Mesothelial cell of epicardium (in vitro differentiated cells): Measurements from ENCODE around the gene MARK3. TPM values are rescaled to one million over a fixed set of nuclear protein-coding genes. Genes with fewer than 3 reads are reported as not detected.

Experiments
- DNase-seq, 2 experiments: peaks; one replicate each; pipeline ENCODE4 v3.0.0; 2021; ENCODE audit warnings: low spot score in 2 of 2; ENCODE audit not compliant: unreplicated experiment in 2 of 2
- H3K27ac Mint-ChIP-seq: 2 replicates; pipeline ENCODE4 v1.8.0; 2021; ENCODE audit warnings: mixed read lengths
- H3K27me3 Mint-ChIP-seq: 2 replicates; pipeline ENCODE4 v1.8.0; 2021; ENCODE audit warnings: low read depth, mixed read lengths
- H3K36me3 Mint-ChIP-seq: 2 replicates; pipeline ENCODE4 v1.8.0; 2021; ENCODE audit warnings: mixed read lengths
- H3K4me1 Mint-ChIP-seq: 2 replicates; pipeline ENCODE4 v1.8.0; 2021; ENCODE audit warnings: mixed read lengths
- H3K4me3 Mint-ChIP-seq: 2 replicates; pipeline ENCODE4 v1.8.0; 2021; ENCODE audit warnings: mild to moderate bottlenecking, moderate library complexity, mixed read lengths
- H3K9me3 Mint-ChIP-seq: 2 replicates; pipeline ENCODE4 v1.8.0; 2021; ENCODE audit warnings: mixed read lengths
- total RNA-seq: library from RNA; stranded (reverse); gene quantifications from 3 replicates; pipeline ENCODE4 v1.2.1, GENCODE V29; 2021
- TF ChIP-seq, protein P1 (sequence below): fragments of 200-600 bp; sonication (generic); IDR thresholded peaks from one replicate; pipeline ENCODE4 v1.5.0; 2021; ENCODE audit warnings: antibody characterized with exemption; ENCODE audit not compliant: unreplicated experiment

The MARK3 gene
- total RNA-seq, 1 donor from 2014 or later, result 125 TPM

DNA sequence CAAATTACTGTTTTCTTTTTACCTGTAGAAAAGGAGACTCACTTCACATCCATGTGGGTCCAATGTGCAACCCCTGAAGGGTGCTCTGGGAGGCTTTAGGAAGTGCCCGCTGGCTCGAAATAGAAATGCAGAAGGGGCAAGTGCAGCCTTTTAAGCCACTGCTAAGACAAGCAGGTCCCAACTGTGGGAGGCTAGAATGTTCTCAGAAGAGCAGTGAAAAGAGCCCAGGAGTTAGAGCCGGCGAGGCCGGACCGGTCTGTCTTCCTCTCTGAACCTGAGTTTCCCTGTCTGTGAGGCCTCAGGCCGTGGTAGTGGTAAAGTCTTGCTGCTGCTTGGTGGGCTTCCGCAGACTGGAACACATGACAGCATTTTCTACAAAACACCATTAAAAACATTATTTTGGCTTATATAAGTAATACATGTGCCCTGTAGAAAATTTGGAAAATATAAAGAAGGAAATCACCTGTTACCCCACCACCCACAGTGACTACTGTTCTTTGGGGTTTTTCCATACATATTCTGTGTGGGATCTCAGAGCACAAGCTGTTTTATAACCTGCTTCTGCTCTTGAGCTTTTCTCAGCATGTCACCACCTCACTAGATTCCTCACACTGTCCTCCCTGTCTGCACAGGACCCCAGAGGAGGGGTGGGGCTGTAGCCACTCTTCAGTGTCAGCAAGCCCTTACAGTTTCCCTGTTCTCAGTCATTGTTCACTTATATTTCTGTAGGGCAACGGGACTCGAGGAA, 131.4 kb downstream of the MARK3 start:
- Mint-ChIP-seq H3K9me3 (no peaks in the 10 kb centered on the region), H3K27me3 (peaks cover 9% of the 10 kb centered on the region), H3K4me1 (peaks cover 20% of the 10 kb centered on the region), H3K4me3 (no peak overlapping the region), H3K27ac (no peak overlapping the region), H3K36me3 (peaks cover 5% of the 10 kb centered on the region)
- TF ChIP-seq, protein P1, sequence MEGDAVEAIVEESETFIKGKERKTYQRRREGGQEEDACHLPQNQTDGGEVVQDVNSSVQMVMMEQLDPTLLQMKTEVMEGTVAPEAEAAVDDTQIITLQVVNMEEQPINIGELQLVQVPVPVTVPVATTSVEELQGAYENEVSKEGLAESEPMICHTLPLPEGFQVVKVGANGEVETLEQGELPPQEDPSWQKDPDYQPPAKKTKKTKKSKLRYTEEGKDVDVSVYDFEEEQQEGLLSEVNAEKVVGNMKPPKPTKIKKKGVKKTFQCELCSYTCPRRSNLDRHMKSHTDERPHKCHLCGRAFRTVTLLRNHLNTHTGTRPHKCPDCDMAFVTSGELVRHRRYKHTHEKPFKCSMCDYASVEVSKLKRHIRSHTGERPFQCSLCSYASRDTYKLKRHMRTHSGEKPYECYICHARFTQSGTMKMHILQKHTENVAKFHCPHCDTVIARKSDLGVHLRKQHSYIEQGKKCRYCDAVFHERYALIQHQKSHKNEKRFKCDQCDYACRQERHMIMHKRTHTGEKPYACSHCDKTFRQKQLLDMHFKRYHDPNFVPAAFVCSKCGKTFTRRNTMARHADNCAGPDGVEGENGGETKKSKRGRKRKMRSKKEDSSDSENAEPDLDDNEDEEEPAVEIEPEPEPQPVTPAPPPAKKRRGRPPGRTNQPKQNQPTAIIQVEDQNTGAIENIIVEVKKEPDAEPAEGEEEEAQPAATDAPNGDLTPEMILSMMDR, result no peak
- DNase-seq, result no peak

DNA sequence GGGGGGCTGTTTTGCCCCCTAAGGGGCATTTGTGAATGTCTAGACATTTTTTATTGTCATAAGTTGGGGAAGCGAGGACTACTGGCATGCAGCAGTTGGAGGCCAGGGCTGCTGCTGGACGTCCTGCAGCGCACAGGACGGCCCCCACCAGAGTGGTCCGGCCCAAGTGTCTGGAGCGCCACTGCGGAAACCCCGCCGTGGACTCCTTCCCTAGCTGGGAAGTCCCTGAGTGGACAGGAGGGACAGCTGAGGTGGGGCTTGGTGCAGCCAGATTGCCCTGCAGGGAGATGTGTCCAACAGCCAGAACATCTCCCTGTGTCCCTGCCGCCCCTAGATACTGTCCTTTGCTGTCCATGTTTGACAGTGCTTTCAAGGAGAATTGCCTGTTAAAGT, 132.0 kb downstream of the MARK3 start:
- peaks cover 4% of the 10 kb centered on the region for H3K36me3 Mint-ChIP-seq
- no peaks in the 10 kb centered on the region for H3K9me3 Mint-ChIP-seq
- H3K4me3 Mint-ChIP-seq, result no peak overlapping the region
- peaks cover 9% of the 10 kb centered on the region for H3K27me3 Mint-ChIP-seq
- peaks cover 20% of the 10 kb centered on the region for H3K4me1 Mint-ChIP-seq
- H3K27ac Mint-ChIP-seq, result no peak overlapping the region
- DNase-seq, result no peak
- TF ChIP-seq, protein P1, result no peak

DNA sequence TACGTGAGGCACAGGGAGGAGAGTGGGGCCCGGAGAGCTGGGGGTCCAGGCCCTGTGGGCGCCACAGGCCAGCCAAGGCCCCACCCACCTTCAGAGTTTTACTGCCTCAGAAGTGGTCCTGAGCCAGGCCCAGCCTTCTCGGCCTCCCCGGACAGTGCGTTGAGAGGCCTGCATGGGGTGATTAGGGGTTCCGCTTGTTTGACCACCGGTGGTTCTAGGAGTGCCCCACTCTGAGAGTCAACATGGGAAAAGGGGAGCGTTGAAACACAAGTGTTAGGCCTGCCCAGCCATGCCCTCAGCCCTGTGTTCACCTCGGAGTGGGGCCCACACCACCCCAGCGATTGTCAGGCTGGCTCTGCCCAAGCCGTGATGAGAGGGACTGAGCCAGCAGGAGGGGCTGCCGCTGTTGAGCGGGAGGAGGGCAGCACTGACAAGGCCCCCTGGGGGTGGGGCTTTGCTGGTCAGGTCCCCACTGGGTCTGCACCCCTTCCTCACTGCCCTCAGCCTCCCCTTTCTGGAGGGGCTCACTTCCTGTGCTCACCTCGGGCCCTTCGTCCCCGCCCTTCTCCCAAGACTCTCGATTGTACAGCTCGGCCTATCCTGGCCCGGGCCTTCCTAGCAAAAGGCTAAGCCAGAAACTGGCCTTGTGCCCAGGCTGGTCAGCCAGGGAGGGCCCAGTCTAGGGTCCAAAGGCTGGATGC, 132.7 kb downstream of the MARK3 start:
- H3K9me3 Mint-ChIP-seq, result no peaks in the 10 kb centered on the region
- peaks cover 13% of the 10 kb centered on the region for H3K27me3 Mint-ChIP-seq
- TF ChIP-seq, protein P1, result no peak
- H3K27ac Mint-ChIP-seq, result no peak overlapping the region
- H3K36me3 Mint-ChIP-seq, result no peaks in the 10 kb centered on the region
- peaks cover 18% of the 10 kb centered on the region for H3K4me1 Mint-ChIP-seq
- no peak for DNase-seq
- no peak overlapping the region for H3K4me3 Mint-ChIP-seq

DNA sequence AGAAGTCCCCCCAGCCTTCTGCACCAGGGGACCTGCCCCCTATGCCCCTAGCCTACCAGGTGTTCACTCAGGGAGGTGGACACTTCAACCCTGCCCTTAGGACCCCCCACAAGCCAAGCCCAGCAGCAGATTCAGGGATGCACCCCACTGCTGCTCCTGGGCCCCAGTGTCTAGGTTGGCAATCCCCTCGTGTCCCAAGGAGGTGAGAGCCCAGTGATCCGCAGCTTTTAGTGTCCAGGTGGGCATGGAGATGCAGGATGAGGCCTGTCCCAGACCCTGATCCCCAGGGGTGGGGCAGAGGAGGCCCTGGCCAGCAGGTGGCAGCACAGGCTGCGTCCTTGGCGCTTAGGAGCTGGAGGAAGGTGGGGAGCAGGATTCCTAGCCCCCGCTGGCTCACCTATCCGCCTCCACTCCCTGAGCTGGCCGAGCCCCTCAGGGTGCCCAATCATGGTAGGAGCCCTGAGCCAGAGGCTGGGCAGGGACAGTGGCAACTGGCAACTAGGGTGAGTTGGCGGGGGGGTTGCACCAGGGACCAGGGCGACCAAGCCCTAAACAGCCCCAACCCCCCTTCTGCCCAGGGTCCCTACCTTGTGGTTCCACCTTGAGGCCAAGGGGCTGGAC, 133.3 kb downstream of the MARK3 start:
- DNase-seq, result peak in 1 of 2 experiments; percentile 71
- TF ChIP-seq, protein P1, result peak; percentile 72
- no peak overlapping the region for H3K4me3 Mint-ChIP-seq
- H3K27ac Mint-ChIP-seq, result no peak overlapping the region
- H3K27me3 Mint-ChIP-seq, result peaks cover 18% of the 10 kb centered on the region
- H3K36me3 Mint-ChIP-seq, result no peaks in the 10 kb centered on the region
- H3K4me1 Mint-ChIP-seq, result peaks cover 19% of the 10 kb centered on the region
- H3K9me3 Mint-ChIP-seq, result no peaks in the 10 kb centered on the region

DNA sequence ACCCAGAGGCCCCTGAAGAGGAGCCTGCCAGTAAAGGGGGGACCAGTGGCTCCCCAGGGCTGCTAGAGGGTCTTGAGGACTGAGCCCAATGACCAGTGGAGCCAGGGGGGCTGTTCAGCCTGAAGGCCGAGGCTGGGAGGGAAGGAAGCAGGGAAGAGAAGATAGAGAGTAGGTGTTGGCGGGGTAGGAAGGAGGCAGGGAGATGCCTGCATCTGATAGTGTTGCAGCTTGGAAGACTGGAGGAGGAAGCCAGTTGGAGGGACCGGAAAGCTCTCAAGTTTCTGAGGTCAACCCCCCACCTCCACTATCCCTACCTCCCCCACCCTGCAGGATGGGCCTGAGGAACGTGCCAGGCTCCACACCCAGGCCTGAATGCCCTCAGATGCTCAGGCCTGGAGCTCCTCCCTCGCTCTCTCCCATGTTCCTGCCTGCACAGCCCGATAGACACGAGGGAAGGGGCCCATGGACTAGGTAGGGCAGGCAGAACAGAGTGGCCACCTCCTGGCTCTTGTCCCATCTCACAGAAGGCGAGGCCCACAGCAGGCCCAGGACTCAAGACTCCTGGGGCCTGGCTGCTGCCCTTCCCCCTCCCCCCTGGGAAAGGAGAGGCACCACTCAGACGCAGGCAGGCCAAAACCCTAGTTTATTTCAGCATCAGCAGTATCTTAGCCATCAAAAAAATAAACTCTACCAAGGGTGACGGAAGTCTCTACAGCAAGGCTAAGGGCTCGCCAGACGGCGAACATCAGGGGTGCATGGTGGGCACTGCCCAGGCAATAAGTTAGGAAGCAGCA, 134.0 kb downstream of the MARK3 start:
- no peak for DNase-seq
- peaks cover 23% of the 10 kb centered on the region for H3K4me1 Mint-ChIP-seq
- H3K9me3 Mint-ChIP-seq, result no peaks in the 10 kb centered on the region
- no peaks in the 10 kb centered on the region for H3K36me3 Mint-ChIP-seq
- H3K27ac Mint-ChIP-seq, result no peak overlapping the region
- H3K27me3 Mint-ChIP-seq, result peaks cover 25% of the 10 kb centered on the region
- peak overlapping the region; percentile 52 for H3K4me3 Mint-ChIP-seq
- TF ChIP-seq, protein P1, result no peak
